Epidermal melanocyte (primary cell): ENCODE results near the gene YPEL2.

ENCODE experiments used
- DNase-seq: peaks from one replicate; pipeline ENCODE4 v3.0.0; 2011; ENCODE audit warnings: low spot score; ENCODE audit not compliant: insufficient read length

YPEL2 gene

DNA sequence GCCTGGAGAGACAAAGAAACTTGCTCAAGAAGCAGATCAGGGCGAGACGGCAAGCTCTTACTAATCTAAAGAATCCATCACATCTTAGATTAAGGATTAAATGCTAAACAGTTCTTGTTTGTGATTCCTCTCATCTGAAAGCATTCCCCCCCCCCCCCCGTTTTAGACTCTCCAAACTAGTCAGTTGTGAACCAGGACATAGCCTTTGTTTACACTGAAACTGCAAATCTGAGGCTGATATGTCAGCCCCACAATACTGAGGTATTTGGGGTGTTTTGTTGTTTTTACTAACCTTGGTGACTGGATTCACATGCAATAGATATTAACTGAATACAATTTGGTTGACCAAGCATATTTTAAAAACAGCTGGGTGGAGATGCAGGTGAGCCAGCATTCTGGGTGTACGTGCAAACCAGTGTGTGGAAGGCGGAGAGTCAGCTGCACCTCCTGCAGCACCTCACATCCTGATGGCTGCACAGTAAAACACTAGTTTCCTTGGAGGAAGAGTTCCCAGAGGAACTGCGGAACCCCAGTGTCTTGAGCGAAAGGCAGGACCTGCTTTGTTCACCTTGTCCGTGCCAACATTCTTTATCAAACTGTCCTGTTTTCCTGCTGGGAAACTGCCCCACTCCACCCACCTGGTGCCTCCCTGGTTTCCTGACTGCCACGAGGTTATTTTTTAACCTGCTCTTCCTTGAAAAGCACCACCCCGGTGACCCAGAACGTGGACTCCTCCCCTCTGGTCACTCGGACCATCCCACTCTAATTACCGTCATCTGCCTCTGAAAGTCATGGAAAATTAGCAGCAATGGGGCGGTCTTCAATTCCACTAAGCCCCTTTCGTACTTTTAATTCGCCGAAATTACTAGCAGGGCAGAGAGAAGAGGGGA lies 1.2 kb upstream of the YPEL2 start:
- DNase-seq = no peak

DNA sequence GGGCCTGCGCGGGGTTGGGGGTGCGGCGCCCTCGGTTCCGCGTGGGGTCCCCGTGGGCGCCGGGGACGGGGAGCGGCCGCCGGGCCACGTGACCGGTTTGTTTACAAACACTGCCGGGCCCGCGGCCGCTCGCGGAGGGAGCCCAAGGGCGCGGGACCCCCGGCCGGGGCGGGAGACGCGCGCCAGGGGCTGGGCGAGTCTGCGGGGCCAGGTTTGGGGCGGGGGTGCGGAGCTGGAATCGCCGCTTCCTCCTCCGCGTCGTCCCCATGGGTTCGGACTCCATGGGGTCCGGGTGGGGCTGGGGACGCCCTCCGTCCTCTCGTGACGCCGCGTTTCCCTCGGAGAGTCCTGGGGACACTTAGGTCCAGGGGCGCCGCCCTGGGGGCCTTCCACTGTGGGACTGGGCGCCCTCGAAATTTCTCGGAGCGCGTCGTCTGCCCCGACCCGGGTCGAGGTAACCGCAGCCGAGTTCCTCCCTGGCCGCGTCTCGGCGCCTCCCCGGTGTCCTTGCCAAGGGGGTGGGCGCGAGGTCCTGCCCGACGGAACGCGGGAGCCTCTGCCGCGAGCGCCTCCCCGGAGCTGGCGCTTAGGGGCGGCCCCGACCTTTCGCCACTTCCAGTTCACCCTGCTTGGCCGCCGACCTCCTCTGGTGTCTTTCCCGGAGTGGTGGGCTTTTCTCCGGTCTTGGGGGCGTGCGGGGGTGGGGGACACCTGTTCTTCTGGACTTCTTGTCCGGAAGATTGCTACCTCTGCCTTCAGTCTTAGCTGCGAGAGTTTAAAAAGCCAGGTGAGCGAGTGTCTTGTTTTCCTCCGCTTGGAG lies 684 bp downstream of the YPEL2 start:
- no peak for DNase-seq

DNA sequence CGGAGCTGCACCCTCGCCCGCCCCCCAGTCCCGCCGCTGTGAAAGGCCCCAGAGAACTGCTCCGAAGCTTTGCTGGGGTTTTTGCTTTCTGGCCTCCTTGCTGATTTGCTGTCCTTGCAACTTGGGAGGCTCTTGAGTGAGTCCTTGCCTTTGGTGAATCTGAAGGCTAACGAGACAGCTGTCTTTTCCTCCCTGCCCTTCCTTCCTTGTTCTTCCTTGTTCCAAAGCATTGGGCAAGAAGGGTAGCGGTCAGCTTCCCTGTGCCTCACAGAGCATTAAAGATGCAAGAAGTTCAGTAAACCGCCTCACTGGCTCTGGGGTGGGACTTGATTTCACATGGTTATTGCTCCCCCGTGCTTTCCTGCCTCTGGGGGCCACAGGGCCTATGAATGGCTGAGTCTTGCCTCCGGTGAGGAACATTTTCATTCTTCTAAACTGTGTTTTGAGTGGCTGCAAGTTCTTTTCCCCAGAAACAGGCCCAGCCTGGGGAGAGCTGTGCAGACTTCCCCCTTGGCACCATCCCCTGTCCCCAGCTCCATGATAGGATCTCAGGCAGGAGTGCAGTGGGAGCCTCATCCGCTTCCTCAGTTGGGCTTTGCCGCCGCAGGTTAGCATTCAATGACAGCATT lies 1.4 kb downstream of the YPEL2 start:
- DNase-seq = no peak

DNA sequence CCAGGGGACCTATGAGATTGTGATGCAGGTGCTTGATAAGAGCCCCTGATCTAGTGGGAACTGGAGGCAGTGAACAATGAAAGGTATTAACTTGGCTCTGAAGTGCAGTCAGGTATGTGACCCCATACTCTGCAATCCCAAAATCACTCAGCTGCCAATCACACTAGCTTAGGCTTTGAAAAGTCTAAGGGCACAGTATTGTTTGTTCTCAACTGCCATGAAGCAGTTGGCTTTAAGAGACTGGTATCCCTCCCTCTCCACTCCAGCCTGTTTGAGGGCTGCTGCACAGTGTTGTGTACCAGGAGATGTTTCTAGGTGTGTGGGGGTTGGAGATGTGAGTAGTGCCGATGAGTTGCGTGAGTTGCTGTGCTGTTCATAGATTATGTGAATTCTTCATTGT lies 2.4 kb downstream of the YPEL2 start:
- DNase-seq = no peak

DNA sequence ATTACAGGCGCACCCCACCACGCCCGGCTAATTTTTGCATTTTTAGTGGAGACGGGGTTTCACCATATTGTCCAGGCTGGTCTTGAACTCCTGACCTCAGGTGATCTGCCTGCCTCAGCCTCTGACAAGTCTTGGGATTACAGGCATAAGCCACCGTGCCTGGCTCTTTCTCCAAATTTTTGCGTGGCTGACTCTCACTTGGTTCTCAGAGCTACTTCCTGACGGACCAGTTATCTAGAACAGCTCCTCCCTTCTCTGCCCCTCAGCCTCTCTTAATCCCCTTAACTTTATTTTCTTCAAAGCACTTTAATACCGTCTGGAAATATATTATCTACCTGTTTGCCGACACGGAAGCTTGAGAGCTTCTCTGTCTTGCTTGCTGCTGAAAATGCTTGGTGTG lies 4.2 kb downstream of the YPEL2 start:
- no peak for DNase-seq

DNA sequence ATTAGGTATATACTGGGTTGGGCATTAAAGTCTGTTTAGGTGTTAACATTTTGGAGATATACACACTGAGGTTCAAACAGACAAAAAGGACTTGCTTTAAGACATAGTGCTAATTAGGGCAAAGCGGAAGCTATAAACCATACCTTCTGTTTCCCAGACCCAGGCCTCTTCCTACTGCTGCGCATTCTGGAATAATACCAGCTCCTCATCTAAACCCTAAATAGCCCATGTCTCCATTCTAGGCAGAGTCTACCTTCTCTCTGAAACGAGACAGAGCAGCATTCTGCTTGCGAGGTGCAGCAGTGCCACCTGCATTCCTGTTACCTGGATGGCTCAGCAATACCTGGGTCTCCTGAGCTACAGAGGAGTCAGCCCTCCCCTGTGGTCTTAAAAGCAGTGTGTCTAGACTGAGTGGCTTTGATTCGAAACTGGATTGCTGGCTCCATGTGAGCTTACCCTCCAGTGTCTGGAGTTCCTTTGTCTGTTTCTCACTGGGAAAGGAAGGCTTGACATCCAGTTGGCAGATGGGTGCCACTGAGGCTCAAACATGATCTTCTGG lies 6.4 kb downstream of the YPEL2 start:
- no peak for DNase-seq

DNA sequence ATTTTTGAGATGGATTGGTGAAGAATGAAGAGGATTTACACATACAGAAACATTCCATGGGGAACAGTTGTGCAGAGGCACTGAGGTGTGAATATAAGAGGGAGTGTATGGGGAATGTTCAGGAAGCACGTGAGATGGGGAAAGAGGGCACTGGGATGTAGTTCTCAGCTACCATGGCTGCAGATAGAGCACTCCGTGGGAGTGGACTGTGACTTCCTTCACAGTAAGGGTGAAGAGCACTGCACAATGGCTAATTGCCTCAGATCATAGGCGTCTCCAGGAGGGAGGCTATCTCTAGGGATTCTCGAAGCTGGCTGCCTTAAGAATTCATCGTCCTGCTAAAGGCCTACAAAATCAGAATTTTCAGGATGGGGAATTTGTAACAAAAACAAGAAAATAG lies 7.0 kb downstream of the YPEL2 start:
- no peak for DNase-seq

DNA sequence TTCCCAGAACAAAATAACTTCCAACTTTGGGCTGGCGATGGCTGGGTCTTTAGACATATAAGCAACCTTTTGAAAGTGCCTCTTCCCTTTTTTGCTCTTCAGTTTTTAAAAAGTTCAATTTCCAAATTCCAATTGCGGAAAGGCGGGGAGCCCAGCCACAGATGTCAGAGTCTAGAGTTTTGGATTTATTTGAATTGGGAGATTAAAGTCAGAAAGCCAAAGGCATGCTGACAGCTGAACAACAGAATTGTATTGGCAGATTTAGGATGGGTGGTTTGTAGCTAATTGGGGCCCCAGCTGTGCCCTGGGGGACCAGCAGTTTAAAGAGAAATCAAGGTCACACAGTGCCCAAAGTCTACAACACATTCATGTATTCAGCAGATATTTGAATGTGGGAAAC lies 10.5 kb downstream of the YPEL2 start:
- no peak for DNase-seq

DNA sequence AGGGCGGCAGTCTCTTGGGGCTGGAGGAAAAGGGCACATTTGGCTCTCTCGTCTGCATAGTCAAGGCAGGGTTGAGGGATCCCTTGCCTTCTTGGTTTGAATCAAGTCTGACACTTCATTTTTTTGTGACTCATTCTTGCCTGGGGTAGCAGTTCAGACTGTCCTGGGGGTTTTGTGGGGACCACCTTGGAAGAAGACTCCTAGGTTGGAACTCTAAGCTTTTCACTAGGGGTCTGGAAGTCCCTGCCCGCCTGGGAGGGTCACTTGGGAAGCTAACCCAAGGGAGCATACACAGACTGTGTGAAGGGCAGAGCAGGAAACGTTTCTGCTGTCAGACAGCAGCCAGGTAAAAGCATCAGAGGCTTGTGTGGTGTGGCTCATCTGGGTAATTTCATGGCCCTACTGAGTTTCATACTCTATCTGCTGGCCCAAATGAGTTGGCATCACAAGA lies 11.3 kb downstream of the YPEL2 start:
- DNase-seq = no peak

DNA sequence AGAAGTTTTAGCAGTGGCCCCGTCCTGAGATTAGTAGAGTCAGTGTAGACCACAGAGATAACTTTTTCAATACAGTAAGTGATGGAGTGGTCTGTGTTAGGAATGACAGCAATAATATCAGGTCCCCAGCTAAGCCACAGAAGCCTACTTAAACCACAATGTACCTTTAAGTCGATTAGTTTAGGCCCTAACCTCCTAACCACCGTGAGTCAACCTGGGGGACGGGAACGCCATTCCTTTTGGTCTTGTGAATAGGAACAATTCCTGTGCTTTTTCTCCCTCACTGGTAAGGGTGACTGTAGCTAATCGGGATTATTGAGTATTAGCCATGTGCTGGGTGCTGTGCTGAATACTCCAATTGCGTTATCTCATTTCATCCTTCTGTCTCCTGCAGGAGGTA lies 14.0 kb downstream of the YPEL2 start:
- DNase-seq = no peak

DNA sequence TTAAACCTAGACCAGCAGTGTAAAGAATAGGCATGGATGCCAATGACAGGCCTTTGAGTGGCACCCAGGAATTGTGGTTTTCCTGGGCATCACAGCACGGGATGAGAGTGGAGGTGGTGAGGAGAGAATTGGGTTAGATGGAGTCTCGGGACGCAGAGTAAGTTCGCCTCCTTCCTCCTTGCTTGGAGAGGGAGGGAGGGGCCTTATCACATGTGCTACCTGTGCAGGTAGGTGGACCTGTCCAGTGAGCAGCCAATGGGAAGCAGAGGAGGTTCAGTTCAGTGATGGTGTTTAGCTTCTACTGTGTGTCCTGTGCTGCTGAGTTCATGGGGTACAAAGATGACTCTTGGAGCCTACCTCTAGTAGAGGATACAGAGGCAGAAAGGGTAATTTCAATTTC lies 14.9 kb downstream of the YPEL2 start:
- DNase-seq = no peak

DNA sequence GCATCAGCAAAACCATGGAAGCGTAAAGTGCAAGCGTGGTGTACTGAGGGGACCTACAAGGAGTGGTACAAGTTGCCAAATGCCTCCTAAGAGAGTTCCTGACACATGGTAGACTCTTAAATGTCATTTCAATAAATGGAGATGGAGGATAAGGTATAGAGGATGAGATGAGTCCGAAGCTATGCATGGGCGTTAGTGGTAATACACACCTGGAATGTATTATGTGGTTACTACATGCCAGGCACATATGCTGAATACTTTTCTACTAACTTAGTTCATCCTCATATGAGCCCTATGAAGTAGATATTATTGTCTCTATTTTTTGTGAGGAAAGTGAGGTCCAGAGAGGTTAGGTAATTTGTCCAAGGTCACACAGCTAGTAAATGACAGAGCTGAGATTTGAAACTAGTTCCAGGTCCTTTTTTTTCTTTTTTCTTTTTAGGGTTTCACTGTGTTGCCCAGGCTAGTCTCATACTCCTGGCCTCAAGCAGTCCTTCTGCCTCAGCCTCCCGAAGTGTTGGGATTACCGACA lies 15.5 kb downstream of the YPEL2 start:
- no peak for DNase-seq

DNA sequence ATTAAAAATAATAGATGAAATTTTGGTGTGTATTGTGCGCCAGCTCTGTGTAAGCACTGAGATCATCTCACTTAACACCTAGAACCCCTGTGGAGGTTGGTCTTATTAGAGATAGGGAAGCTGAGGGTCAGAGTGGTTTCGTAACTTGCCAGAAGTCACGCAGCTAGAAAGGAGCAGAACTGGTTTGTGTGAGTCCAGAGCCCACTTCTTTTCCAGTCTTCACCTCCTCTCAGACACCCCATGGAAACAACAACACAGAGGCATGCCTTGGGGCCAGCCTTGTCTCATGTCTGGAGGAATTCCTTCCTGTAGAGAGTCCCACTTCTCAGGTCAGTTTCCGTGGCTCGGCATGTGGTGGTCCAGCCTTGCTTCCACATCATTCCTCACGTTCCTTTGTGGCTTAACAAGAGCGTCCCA lies 16.5 kb downstream of the YPEL2 start:
- DNase-seq = no peak

DNA sequence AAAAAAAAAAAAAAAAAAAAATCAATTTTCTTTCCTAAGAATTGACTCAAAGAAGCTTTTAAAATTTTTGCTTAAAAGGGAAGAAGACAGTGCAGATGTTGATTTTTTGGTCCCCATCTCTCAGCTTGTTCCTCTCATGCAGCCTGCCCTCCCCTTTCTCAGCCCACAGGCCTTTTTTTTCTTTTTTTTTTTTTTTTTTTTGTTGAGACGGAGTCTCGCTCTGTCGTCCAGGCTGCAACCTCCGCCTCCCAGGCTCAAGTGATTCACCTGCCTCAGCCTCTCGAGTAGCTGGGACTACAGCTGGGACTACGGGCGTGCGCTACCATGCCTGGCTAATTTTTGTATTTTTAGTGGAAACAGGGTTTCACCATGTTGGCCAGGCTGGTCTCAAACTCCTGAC lies 17.7 kb downstream of the YPEL2 start:
- DNase-seq = no peak

DNA sequence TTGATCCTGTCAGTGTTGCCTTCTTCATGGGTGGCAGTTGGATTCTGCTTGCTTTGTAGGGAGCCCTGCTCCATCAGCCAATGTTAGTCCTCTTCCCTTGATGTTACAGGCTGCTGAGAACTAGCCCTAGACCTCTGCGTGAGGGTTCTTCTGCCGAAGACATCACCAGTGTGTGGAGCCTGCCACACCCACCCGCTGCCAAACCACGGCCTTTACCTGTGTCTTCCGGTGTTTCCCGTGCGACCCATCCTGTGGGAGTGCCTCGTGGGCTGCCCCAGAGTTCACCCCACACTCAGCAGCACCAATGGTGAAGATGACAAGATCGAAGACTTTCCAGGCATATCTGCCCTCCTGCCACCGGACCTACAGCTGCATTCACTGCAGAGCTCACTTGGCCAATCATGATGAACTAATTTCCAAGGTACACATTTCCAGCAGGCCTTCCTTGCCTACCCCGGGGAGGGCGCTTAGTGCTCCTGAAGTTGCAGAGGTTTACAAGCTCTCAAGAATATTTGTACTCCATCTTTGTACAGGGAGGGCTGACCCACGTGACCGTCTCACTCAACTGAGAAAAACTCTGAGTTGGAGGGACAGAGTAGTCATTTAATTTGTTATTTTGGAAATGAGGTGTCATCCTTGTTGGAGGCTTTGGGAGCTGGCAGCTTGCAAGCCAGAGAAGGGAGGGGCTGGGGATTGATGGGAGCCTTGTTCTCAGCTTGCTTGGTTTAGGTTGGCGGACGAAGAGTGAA lies 21.8 kb downstream of the YPEL2 start:
- DNase-seq = no peak

DNA sequence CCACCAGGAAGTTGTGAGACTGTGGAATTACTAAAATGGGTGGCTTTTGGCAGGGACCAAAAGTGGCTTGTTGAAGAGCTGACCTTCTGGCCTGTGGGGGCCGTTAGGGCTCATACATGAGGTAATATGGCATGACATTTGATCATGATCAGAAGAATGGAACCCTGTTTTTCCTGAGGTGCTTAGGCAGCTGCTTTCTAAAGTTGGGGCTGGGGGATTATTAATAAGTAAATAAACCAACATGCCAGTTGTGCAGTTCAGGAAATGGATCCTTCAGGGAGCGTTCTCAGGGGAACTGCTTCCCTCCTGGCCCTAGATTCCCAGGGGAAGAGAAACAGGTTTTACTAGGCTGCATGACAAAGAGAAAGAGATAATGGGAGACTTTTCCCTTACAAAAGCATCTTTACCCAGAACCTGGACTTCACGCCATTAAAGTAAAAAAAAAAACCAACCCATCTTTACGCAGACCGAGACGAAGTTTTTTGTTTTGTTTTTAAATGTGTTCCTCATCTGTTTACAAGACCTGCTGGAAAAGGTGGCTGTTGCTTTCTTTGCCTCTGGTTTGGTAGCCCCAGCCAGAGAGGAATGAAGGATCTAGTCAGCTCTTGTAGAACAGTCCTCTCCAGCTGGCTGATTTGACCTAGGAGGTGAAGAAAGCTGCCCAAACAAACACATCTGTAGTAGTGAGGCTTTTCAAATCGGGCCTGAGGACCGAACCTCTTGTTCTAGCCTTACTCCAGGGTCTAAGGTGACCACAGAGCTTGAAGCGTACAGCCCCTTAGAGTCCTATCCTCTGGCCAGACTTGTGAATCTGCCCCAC lies 22.7 kb downstream of the YPEL2 start:
- no peak for DNase-seq

DNA sequence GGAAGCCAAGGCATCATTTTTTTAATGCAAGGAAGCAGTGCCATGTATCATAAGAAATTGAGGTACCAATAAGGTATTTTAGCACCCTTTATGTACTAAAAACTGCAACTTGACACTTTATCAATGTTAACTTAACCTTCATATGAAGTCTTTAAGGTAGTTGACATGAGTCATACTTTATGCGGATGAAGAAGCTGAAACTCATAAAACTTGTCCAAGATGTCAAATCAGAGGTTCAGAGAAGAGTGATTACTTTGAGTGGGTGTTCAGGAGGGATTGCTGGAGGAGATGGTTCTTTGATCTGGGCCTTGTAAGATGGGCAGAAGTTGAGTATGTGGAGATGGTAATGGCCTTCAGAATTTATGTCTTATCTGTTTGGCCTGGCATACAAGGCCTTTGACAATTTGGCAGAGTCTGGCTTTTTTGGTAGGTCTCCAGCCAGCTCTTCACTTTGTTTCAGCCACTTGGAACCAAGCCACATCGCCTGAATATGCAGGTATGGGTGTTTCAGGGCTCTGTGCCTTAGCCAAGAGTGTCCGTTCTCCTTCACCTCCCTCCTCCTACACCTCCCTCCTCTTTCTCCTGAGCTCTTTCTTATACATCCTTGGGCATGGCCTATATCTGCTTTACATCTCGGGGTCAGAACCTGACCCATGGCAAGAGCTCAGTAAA lies 23.7 kb downstream of the YPEL2 start:
- no peak for DNase-seq

DNA sequence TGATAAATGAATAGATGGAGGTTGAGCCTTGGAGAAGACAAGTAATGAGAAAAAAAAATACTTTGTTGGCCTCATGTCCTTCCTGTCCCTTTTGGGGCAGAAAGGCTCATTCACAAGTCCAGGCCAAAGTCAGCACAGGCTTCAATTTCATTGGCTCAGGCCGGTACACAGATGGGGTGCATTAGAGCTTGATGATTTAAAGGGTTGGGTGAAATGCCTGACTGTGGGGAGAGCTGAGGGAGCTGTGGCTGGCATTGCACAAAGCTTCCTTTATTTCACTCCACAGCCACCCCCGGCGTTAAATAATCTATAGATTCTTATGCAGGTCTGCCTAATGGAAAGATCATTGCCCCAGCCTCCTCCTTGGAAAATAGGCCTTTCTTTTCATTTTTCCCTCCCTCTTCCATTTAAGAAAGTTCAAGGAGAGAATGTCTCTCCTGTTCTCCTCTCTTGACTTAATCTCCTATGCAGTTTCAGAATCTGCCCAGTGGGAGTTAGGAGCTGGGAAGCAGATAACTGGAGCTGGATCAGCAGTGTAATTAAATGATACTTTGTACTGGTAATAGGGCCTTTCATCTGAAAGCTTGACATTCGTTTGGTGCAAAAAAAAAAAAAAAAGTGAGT lies 24.4 kb downstream of the YPEL2 start:
- DNase-seq = peak; percentile 90
